ENCODE results near the gene CYP2C19.
"Not testable (repeated sequence)": the region's sequence is repeated elsewhere in the genome, so short reads cannot be mapped to it uniquely, and the experiment has no call there.

CYP2C19 gene

GRCh38 chr10:94785211-94785610 is 22.7 kb downstream of the CYP2C19 start:
- Histone ChIP-seq H3K4me1 (no peaks in the 10 kb centered on the region), H3K36me3 (no peaks in the 10 kb centered on the region), H3K4me3 (no peak overlapping the region), H3K27me3 (no peaks in the 10 kb centered on the region), H3K27ac (no peak overlapping the region), H3K9me3 (no peaks in the 10 kb centered on the region)
- TF ChIP-seq, protein P1, sequence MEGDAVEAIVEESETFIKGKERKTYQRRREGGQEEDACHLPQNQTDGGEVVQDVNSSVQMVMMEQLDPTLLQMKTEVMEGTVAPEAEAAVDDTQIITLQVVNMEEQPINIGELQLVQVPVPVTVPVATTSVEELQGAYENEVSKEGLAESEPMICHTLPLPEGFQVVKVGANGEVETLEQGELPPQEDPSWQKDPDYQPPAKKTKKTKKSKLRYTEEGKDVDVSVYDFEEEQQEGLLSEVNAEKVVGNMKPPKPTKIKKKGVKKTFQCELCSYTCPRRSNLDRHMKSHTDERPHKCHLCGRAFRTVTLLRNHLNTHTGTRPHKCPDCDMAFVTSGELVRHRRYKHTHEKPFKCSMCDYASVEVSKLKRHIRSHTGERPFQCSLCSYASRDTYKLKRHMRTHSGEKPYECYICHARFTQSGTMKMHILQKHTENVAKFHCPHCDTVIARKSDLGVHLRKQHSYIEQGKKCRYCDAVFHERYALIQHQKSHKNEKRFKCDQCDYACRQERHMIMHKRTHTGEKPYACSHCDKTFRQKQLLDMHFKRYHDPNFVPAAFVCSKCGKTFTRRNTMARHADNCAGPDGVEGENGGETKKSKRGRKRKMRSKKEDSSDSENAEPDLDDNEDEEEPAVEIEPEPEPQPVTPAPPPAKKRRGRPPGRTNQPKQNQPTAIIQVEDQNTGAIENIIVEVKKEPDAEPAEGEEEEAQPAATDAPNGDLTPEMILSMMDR (IDR thresholded peaks at IDR 0.05), result no peak
- intact Hi-C loops (cut with DNase I; ENCODE audit: low total_unique reads), result no loop called here
- no peak for DNase-seq

DNA sequence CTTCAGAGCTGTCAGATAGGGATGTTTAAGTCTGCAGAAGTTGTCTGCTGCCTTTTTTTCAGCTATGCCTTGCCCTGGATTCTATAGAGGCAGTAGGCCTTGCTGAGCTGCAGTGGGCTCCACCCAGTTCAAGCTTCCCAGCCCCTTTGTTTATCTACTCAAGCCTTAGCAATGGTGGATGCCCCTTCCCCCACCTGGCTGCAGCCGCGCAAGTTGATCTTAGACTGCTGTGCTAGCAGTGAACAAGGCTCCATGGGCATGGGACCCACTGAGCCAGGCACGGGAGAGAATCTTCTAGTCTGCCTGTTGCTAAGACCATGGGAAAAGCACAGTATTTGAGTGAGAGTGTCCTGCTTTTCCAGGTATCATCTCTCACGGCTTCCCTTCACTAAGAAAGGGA is 38.1 kb downstream of the CYP2C19 start:
- H3K36me3 ChIP-seq; H3K27me3 ChIP-seq; intact Hi-C loops (cut with DNase I; ENCODE audit: low total_unique reads); H3K4me3 ChIP-seq; H3K27ac ChIP-seq; H3K9me3 ChIP-seq; DNase-seq; H3K4me1 ChIP-seq: not testable (repeated sequence)

DNA sequence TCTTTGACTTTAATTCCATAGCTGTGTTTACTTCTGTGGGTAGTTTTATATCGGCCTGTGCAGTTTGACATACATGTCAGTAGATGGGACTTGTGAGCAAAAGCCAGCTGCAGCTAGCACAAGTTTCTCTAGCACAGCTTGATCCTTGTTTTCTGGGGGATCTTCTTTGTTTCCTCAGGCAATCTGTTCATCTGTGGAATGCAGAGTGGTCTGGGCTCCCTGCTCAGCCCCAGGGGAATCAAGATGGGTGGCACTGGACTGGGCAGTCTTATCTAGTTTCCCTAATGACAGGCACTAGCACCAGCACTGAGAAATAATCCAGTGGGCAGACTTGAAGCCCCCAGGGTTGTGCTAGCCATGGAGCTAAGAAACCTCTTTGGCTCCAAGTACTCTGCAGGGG is 40.8 kb downstream of the CYP2C19 start:
- H3K4me3 ChIP-seq, result no peak overlapping the region
- no peaks in the 10 kb centered on the region for H3K27me3 ChIP-seq
- H3K9me3 ChIP-seq, result peaks cover 0 to 10% (median 0%) of the 10 kb centered on the region in 3 donors
- no peaks in the 10 kb centered on the region for H3K4me1 ChIP-seq
- H3K27ac ChIP-seq, result no peak overlapping the region
- no peak for DNase-seq
- no peaks in the 10 kb centered on the region for H3K36me3 ChIP-seq
- intact Hi-C loops (cut with DNase I; ENCODE audit: low total_unique reads), result no loop called here
- TF ChIP-seq, protein P1 (IDR thresholded peaks at IDR 0.05), result no peak

GRCh38 chr10:94830025-94830424 is 67.5 kb downstream of the CYP2C19 start:
- intact Hi-C loops (cut with DNase I; ENCODE audit: low total_unique reads); H3K4me1 ChIP-seq; H3K27me3 ChIP-seq; H3K27ac ChIP-seq; H3K9me3 ChIP-seq; DNase-seq; H3K4me3 ChIP-seq; H3K36me3 ChIP-seq: not testable (repeated sequence)

DNA sequence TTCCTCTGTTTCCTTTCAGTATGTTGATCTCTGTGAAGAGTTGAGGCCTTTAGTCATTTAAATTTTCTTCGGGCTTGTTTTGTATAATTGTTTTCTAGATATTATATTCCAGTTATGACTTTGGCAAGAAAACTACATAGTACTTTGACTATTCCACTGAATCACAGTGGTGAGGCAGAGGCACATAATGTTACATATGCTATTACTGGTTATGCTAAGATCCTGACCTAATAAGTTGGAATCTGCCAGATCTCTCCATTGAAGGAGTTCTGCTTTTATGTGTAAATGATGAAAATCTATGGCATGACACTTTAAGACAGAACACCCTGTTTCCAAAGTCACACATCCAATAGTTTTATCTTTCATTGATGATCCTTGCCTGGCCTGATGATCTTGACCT is 83.7 kb downstream of the CYP2C19 start:
- H3K27me3 ChIP-seq, result no peaks in the 10 kb centered on the region
- TF ChIP-seq, protein P1 (IDR thresholded peaks at IDR 0.05), result no peak
- H3K36me3 ChIP-seq, result no peaks in the 10 kb centered on the region
- intact Hi-C loops (cut with DNase I; ENCODE audit: low total_unique reads), result no loop called here
- no peaks in the 10 kb centered on the region for H3K9me3 ChIP-seq
- no peak overlapping the region for H3K4me3 ChIP-seq
- no peak overlapping the region for H3K27ac ChIP-seq
- H3K4me1 ChIP-seq, result no peaks in the 10 kb centered on the region
- DNase-seq, result no peak

DNA sequence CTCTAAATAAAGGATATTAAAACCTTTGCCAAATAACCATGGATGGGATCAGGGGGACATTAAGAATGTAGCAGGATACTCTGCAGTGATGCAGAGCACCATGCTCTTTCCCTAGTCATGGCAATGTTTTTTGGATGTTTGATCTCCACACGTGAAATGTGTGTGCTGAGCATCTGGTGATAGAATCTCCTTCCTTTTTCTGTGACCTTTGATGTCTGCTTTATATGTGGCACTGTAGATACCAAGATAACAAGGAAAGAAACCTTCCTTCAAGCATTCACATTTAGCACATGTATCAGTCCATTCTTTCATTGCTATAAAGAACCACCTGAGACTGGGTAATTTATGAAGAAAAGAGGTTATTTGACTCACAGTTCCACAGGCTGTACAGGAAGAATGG is 88.3 kb downstream of the CYP2C19 start:
- Histone ChIP-seq H3K9me3 (no peaks in the 10 kb centered on the region), H3K27me3 (no peaks in the 10 kb centered on the region), H3K4me1 (no peaks in the 10 kb centered on the region), H3K27ac (no peak overlapping the region), H3K36me3 (no peaks in the 10 kb centered on the region), H3K4me3 (no peak overlapping the region)
- TF ChIP-seq, protein P1 (IDR thresholded peaks at IDR 0.05), result no peak
- intact Hi-C loops (cut with DNase I; ENCODE audit: low total_unique reads), result no loop called here
- no peak for DNase-seq

DNA sequence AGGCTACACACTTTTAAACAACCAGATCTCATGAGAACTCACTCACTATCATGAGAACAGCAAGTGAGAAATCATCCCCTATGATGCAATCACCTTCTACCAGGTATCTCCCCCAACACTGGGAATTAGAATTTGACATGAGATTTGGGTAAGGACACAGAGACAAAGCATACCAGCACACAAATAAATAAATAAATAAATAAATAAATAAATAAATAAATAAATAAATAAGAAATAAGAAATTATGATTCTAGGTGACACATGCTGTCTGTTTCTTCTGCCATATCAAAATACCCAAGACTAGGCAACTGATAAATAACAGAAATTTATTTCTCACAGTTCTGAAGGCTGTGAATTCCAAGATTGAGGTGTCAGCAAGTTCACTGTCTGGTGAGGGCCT is 88.8 kb downstream of the CYP2C19 start:
- Histone ChIP-seq H3K4me1 (no peaks in the 10 kb centered on the region), H3K36me3 (no peaks in the 10 kb centered on the region), H3K9me3 (no peaks in the 10 kb centered on the region), H3K27me3 (no peaks in the 10 kb centered on the region), H3K4me3 (no peak overlapping the region), H3K27ac (no peak overlapping the region)
- TF ChIP-seq, protein P1 (IDR thresholded peaks at IDR 0.05), result no peak
- intact Hi-C loops (cut with DNase I; ENCODE audit: low total_unique reads), result no loop called here
- no peak for DNase-seq

Measured in tibial artery (tissue), 4 donors.